Brain pericyte (primary cell): Measurements from ENCODE around the gene SERP2.
"Not testable (repeated sequence)": the region's sequence is repeated elsewhere in the genome, so short reads cannot be mapped to it uniquely, and the experiment has no call there.

Experiments
- DNase-seq: peaks from one replicate; pipeline ENCODE4 v3.0.0-alpha.2; 2012; ENCODE audit warnings: low read depth, low spot score

The SERP2 gene

GRCh38 chr13:44373601-44374347, at the start of gene SERP2:
TSS of gene SERP2 (plus strand) at chr13:44373824. CDS start at chr13:44374026, 202 bp downstream.
- DNase-seq: no peak

GRCh38 chr13:44326961-44327360, 46.7 kb upstream of the SERP2 start:
- DNase-seq: no peak

GRCh38 chr13:44329041-44329440, 44.6 kb upstream of the SERP2 start:
- not testable (repeated sequence) for DNase-seq

- DNase-seq: no peak
Observed at GRCh38 chr13:44329909-44330545, 43.6 kb upstream of the SERP2 start.

- DNase-seq: no peak
Observed at GRCh38 chr13:44331446-44331845, 42.2 kb upstream of the SERP2 start.

GRCh38 chr13:44331912-44332851, 41.4 kb upstream of the SERP2 start:
- DNase-seq: peak; percentile 86

- DNase-seq: no peak
Observed at GRCh38 chr13:44333950-44334655, 39.5 kb upstream of the SERP2 start.

- no peak for DNase-seq
Observed at GRCh38 chr13:44334751-44335150, 38.9 kb upstream of the SERP2 start.

- no peak for DNase-seq
Observed at GRCh38 chr13:44336934-44337333, 36.7 kb upstream of the SERP2 start.

GRCh38 chr13:44337581-44337980, 36.0 kb upstream of the SERP2 start:
- DNase-seq: no peak

- DNase-seq: no peak
Observed at GRCh38 chr13:44340508-44340907, 33.1 kb upstream of the SERP2 start.

GRCh38 chr13:44342741-44343140, 30.9 kb upstream of the SERP2 start:
- DNase-seq: no peak

GRCh38 chr13:44346534-44346933, 27.1 kb upstream of the SERP2 start:
- DNase-seq: no peak

GRCh38 chr13:44347301-44347700, 26.3 kb upstream of the SERP2 start:
- no peak for DNase-seq

- DNase-seq: no peak
Observed at GRCh38 chr13:44347949-44348348, 25.7 kb upstream of the SERP2 start.

- no peak for DNase-seq
Observed at GRCh38 chr13:44350775-44351504, 22.7 kb upstream of the SERP2 start.

- DNase-seq: no peak
Observed at GRCh38 chr13:44351505-44351854, 22.1 kb upstream of the SERP2 start.

- no peak for DNase-seq
Observed at GRCh38 chr13:44352202-44352601, 21.4 kb upstream of the SERP2 start.

GRCh38 chr13:44352671-44353070, 21.0 kb upstream of the SERP2 start:
- no peak for DNase-seq

GRCh38 chr13:44354331-44354730, 19.3 kb upstream of the SERP2 start:
- no peak for DNase-seq

GRCh38 chr13:44354884-44355283, 18.7 kb upstream of the SERP2 start:
- no peak for DNase-seq
